BJ (cell line): Measurements from ENCODE around the gene MIB2. TPM values are rescaled to one million over a fixed set of nuclear protein-coding genes. Genes with fewer than 3 reads are reported as not detected.
"Not testable (repeated sequence)": the region's sequence is repeated elsewhere in the genome, so short reads cannot be mapped to it uniquely, and the experiment has no call there.

Experiments used
- CTCF ChIA-PET: fragments of 350-600 bp; formaldehyde crosslinking; extraction: SDS; loops from one replicate; lab custom pipeline; 2021; ENCODE audit warnings: antibody characterized with exemption, inconsistent platforms; lab: Yijun Ruan, JAX
- POLR2A ChIA-PET: fragments of 300-600 bp; sonication (Branson Sonifier 250); formaldehyde crosslinking; extraction: SDS; loops from one replicate; lab custom pipeline; 2021; ENCODE audit warnings: antibody characterized with exemption; lab: Charles Lee
- DNase-seq: peaks from one replicate; pipeline ENCODE4 v3.0.0-alpha.2; 2011; ENCODE audit warnings: low read depth
- H3K27me3 ChIP-seq: 2 replicates; pipeline ENCODE4 v1.6.0; 2011; ENCODE audit warnings: low read length; ENCODE audit not compliant: control insufficient read depth, insufficient read depth
- H3K36me3 ChIP-seq: 2 replicates; pipeline ENCODE4 v1.5.1; 2011; ENCODE audit warnings: low read length; ENCODE audit not compliant: control insufficient read depth, insufficient read depth
- H3K4me3 ChIP-seq: 2 replicates; pipeline ENCODE4 v1.5.1; 2011; ENCODE audit warnings: low read depth, mild to moderate bottlenecking, control low read depth, low read length
- CTCF ChIP-seq: IDR thresholded peaks from 2 replicates; pipeline ENCODE4 v1.5.1; 2011; ENCODE audit warnings: low read depth, mild to moderate bottlenecking, control low read depth, inconsistent platforms, low read length, moderate library complexity; ENCODE audit not compliant: insufficient read depth
- polyA plus RNA-seq: library from polyadenylated mRNA; depleted of rRNA; stranded (reverse); fragments of >200 nt; gene quantifications from 2 replicates; pipeline ENCODE4 v1.2.3, GENCODE V29; 2011

Gene MIB2
- polyA plus RNA-seq, 1 experiment, result 23.1 TPM

DNA sequence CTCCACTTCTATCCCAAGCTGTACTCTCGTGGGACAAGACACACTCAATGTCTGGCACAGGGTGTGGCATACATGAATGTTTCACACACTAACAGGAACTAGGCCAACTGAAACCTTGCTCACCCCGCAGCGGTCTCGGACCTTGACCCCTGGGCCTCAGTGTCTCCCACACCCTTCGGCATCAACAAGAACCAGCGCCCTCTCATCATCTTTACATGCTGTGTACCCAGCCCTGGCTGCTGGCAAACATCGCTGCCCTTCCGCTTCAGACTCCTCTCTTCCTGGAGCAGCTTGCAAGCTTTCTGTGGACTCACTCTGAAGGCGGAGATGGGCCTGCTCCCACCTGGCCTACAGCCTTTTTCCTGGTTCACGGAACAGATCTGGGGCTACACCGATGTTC lies 33.0 kb downstream of the MIB2 start:
- POLR2A ChIA-PET, H3K4me3 ChIP-seq, CTCF ChIA-PET, DNase-seq, H3K27me3 ChIP-seq: not testable (repeated sequence)
- H3K36me3 ChIP-seq, result peaks cover 12% of the 10 kb centered on the region

DNA sequence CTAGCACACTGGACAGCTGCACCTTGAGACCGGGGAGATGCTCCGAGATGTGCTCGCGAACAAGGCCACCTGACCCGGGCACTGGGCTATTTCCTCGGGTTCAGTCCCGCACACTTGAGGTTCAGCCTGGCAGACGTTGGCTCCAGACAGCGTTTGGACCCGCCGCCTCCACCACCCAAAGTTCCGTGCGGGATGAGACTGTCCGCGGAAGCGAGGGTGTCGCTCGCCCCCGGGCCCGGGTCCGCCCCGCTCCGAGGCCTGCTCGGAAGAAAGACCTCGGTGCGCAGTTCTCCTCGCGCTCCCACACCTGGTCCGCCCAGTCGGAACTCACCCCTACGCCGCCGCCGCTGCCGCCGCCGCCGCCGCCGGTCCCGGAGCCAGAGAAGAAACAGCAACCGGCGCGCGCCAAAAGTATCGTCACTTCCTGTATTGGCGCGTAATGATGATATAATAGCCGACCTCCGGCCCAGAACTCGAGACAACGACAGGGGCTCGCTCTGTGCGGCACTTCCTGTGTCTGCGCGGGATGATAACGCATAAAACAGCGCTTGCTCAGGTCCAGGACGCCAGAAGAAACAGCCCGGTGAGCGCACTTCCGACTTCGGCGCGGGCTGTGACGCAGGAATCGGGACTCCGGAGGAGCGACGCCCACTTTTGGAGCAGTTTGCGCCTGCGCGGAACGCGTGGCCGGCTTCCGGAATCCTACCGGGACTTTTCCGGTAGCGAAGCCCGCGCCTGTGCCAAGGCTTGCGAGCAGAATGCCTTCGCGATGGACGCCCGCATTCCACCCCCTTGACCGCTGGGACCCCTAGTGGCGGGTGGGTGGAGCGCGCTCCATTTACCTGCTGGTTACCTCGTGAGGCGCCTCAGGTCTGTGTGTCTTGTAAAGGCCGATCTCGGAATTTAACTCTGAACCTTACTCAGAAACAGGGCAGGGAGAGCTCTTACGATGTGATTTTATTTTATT lies 43.6 kb downstream of the MIB2 start, which contains the start of gene CDK11B:
CDK11B (minus strand) TSS at position 422 of the 967 bp plus-strand sequence. CDS start 1,519 bp downstream, outside the sequence.
- H3K36me3 ChIP-seq, CTCF ChIA-PET, POLR2A ChIA-PET, H3K27me3 ChIP-seq: not testable (repeated sequence)
- peak within 1 kb of the TSS; percentile 48 for H3K4me3 ChIP-seq
- TF ChIP-seq CTCF, result peak; percentile 21
- peak; percentile 94 for DNase-seq

GRCh38 chr1:1662392-1662791 lies 47.1 kb downstream of the MIB2 start:
- POLR2A ChIA-PET, H3K27me3 ChIP-seq, H3K4me3 ChIP-seq, DNase-seq, CTCF ChIA-PET: not testable (repeated sequence)
- H3K36me3 ChIP-seq, result peaks cover 19% of the 10 kb centered on the region

DNA sequence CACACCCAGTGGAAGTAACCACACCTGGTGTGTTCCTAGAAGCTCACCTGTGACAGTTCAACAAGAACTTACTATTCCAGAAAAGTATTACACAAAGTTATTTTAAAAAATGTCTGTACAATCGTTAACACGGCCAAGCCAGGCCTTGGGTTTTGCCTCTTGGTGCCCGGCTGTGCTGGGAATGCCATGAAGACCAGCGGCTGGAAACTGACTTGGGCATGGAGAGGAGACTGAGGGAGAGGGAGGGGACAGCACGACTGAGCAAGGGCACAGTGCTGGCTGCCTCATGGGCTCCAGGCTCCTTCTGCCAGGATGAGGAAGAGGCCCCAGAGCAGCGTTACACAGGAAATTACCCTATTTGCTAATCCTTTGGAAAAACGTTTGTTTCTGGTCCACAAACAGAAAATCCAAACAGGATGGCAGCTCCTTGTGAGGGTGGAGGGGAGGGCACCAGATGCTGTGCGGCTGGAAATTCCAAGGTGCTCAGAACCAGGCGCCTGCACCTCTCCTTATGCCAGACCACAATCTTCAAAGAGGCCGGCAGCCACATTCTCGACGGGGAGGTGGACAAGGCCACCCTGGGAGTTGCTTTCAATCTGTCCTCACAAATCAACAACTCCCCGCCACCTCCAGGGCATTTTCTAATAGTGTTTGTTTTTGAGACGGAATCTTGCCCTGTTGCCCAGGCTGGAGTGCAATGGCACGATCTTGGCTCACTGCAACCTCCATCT lies 47.7 kb downstream of the MIB2 start:
- H3K4me3 ChIP-seq, POLR2A ChIA-PET, DNase-seq, H3K27me3 ChIP-seq, CTCF ChIA-PET: not testable (repeated sequence)
- H3K36me3 ChIP-seq, result peaks cover 19% of the 10 kb centered on the region

DNA sequence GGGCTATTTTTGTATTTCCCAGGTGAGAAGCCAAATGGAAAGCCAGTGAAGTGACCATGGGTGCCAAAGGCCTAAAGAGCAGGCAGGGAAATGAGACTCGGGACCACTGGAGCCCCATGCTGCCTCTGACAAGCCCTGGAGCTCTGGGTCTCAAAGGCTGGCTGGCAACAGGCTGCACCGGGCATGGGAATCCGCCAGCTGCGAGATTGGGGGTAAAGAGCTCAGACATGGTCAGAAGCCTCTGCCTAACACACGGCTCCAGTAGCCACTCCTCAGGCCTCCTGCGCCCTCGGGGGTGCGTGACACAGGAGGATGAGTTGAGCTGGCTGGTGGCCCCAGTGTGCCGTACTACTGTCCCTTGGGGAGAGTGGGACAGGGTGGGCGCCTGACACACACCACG lies 49.0 kb downstream of the MIB2 start:
- CTCF ChIA-PET, result interaction anchor here (1.0 kb wide), 1 partner anchor 23 kb away, joined by 3 read pairs; no protein-coding TSS in a partner anchor

DNA sequence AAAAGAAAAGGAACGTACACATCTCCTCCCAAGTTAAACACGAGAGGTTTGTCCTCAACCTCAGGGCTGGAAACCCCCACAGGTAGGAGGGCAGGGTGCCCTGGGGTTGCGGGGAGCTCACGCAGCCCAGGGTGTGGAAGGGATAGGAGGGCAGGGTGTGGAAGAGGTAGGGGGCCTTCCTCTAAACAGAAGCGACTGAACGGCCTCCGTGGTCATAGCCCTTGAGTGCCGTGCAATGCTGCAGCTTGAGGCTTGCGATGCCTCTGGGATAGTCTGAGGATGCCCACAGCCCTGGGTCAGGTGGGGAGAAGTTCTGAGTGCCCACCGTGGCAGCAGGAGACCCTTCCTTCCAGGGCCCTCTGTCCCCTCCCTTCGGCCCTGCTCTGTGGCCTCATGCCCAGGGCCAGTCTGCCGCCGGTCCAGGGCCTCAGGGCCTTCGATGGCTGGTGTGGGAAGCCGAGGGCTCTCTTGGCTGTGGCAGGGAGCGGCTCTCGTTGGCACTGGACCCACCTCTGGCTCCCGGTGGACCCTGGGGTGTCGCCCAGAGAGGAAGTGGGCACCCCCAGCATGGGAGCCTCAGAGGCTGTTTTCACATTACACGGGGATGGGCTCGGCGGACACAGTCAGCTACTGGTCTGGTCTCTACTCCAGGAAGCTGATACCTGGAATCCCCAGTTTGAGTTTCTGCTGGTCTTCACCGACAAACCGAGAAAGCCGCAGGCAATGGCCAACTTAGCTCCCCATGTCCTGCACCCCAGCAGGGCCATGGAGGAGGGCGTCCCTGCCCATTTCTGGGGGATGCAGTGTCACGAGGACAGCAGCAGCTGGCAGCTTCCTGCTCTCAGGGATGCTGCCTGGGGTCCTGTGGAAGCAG lies 49.9 kb downstream of the MIB2 start:
- no peak for TF ChIP-seq CTCF
- no peaks in the 10 kb centered on the region for H3K27me3 ChIP-seq
- ChIA-PET POLR2A (no interaction called here), CTCF (interaction anchor here (0.8 to 1.2 kb wide), 5 partner anchors 22 to 246 kb away, joined by 3 to 6 read pairs (median 4); no protein-coding TSS in a partner anchor)
- peaks cover 23% of the 10 kb centered on the region for H3K36me3 ChIP-seq
- H3K4me3 ChIP-seq, result no peak overlapping the region
- DNase-seq, result no peak

More for the DNA sequence above, 49.0 kb downstream of the MIB2 start:
- H3K4me3 ChIP-seq, H3K27me3 ChIP-seq, DNase-seq, POLR2A ChIA-PET: not testable (repeated sequence)
- peaks cover 19% of the 10 kb centered on the region for H3K36me3 ChIP-seq
